Germinal center (tissue), 1 donor: ENCODE data around the gene PSTK.
A peak's percentile ranks its signal among the peaks of the same experiment; 100 is the strongest.

Experiments used
- DNase-seq: peaks from one replicate; pipeline ENCODE4 v3.0.0; 2012; ENCODE audit warnings: mixed read lengths, low spot score

The PSTK gene, protein sequence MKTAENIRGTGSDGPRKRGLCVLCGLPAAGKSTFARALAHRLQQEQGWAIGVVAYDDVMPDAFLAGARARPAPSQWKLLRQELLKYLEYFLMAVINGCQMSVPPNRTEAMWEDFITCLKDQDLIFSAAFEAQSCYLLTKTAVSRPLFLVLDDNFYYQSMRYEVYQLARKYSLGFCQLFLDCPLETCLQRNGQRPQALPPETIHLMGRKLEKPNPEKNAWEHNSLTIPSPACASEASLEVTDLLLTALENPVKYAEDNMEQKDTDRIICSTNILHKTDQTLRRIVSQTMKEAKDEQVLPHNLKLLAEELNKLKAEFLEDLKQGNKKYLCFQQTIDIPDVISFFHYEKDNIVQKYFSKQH

DNA sequence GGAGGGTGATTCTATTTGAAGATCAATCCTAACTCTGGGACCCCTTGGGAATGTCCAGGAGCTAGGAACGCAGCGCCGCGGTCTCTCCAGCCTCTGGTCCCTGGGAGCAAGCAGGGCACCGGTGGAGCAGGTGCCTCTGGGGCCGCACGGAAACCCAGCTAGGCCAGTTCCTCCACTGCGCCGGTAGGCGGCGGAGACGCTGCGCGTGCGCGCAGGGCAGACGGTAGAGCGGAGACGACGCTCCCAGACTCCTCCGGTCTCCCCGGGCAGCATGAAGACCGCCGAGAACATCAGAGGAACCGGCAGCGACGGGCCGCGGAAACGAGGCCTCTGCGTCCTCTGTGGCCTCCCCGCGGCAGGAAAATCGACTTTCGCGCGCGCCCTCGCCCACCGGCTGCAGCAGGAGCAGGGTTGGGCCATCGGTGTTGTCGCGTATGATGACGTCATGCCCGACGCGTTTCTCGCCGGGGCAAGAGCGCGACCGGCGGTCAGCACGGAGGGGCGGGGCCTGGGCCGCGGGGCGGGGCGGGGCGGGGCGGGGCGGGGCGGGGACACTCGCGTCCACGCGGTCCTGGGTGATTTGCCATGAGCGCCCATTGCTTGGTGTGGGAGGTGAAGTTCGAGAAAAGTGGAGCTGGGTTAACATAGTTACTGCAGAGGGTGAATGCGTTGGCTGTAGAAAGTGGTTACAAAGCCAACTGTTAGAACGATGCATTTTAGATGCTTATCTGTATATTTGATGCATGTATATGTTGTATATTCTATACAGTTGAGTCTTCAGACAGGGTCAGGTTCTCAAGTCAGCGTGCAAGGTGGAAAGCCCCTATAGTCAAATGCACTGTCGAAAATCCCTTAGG, at the start of gene PSTK:
TSS of gene PSTK (plus strand) at position 193 of the 857 bp plus-strand sequence. CDS start at position 272, 79 bp downstream.
- peak; percentile 94 for DNase-seq

DNA sequence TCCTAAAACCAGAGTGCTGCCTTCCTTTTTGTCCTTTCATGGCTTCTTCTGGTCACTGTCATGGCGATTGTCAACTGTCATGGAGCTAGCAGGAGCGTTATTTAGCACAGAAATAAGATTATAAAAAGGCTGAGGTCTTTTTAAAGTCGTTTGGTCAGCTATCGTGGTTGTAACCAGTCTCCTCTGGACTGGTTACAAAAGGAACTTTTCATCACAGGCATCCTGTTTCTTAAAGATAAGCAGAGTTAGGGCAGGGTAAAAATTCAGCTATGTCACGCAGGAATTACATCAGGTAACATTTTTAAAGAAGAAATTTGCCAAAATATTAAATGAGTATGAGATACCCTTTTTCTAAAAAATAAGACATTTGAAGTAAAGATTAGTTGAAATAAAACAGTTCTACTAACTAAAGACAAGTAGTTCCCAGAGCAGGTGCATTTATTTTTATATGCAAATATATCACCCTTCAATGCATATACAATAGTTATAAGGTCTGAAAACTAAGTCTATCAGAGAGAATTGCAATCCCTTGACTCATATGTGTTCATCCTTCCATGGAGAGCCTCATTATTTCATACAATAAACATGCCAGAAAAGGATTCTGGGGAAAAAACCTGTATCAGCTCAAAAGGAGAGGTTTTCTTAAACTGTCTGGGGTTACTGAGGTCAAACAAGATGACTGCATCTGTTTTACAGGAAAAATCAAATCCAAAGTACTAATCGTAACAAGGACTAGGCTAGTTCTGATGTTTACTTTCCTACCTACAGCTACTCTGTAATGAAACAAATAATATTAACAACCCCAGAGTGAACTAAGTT, 48.9 kb upstream of the PSTK start:
- DNase-seq = no peak

DNA sequence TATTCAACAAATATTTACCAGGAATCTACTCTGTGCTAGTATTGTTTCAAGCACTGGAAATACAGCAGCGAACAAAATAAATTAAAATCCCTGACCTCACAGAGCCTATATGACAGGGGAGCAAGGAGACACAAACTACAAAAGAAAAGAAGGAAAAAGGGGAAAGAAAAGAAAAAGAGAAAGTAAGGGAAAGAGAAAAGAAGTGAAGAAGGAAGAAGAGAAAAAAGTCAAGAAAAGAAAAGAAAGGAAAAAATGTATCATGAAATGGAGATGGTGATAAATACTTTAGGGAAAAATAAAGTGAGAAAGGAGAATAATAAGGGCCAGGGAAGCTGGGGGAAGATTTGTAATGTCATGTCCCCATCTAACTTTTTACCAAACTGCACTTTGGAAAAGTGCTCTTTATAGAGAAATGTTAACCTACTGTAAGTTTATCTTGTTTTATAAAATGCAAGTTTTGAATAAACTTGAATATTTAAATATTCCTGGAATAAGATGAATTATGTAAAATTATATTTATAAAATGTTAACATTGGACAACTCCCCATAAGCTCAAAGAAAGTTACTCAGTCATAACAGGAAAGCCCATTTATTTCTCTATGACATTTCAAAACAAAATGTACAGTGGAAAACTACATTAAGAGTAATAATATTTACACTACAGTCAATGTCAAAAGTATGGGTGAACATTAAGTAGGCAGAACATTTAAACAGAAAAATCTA, 40.9 kb upstream of the PSTK start:
- no peak for DNase-seq

- no peak for DNase-seq
Measured at GRCh38 chr10:122939856-122940543, 40.2 kb upstream of the PSTK start.

- no peak for DNase-seq
Measured at GRCh38 chr10:122949296-122949695, 30.9 kb upstream of the PSTK start.

GRCh38 chr10:122953902-122954730, 26.1 kb upstream of the PSTK start, which contains the start of gene C10orf88:
Gene C10orf88 (minus strand): TSS chr10:122954227. CDS start chr10:122954178, 49 bp downstream.
- DNase-seq = peak; percentile 98

- no peak for DNase-seq
Measured at GRCh38 chr10:122954731-122955050, 25.5 kb upstream of the PSTK start.

DNA sequence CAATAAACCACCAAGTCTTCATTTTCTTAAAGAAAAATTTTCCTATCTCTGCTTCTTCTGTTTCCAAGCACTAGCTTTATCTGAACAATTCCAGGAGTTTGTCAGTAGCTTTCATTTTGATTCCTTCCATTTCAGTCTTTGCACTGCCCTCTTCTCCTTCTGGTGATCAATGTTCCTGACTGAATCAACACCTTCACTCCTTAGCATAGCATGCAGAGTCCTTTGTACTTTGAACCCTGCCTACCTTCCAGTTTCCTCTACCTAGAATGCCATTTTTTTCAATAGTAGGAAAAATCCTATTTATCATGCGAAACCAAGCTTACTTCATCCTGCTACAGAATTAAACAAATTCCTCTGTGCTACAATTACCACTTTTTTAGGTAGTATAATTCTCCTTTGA, 24.3 kb upstream of the PSTK start:
- no peak for DNase-seq

DNA sequence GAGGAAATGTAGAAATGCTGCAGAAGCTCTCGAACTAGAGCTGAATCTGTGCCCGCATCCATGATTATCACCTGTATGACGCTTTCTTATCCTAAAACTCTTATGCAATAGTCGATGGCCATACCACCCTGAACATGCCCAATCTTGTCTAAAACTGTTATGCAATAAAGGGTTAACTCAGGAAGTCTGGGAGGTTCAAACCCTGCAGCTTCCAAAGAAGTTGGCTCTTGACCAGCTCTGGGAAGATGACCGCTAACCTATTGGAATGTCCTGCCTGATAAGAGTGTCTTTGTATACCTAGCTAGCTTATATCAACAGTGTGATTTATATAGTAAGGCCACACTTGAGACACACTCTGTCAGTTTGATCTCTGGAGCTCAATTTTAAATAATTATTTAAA, 22.7 kb upstream of the PSTK start:
- no peak for DNase-seq

DNA sequence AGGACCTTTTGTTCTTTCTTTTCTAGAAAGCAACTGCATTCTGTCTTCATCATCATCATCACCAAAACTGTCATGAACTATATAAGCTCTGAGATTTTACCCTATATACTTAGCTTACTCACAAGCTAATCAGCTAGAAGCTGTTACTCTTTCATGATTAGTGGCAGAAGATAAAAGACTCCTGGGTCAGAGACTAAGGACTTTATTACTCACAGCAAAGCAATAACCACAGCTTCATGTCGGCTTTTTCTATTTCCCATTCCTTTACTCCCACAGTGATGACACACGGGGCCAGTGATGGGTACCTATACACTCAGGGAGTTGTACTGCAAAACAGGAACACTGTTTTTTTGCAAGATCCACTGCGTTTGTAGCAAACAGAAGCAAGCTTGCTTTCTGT, 17.8 kb upstream of the PSTK start:
- no peak for DNase-seq

DNA sequence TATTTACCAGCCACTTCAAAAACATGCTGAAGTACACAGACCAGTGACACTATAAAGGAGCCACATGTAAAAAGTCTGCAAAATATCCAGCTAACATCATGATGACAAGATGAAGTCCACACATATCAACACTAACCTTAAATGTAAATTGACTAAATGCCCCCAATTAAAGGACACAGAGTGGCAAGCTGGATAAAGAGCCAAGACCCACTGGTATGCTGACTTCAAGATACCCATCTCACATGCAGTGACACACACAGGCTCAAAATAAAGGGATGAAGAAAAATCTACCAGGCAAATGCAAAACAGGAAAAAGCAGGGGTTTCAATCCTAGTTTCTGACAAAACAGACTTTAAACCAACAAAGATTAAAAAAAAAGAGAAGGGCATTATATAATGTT, 13.3 kb upstream of the PSTK start:
- no peak for DNase-seq

DNA sequence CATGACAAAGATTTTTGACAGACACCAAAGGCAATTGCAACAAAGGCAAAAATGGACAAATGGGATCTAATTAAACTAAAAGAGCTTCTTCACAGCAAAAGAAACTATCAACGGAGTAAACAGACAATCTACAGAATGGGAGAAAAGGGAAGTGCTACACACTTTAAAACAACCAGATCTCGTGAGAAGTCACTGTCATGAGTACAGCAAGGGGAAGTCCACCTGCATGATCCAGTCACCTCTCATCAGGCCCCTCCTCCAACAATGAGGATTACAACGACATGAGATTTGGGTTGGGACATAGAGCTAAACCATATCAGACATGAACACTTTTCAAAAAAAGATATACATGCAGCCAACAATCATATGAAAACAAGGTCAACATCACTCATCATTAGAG, 11.5 kb upstream of the PSTK start:
- DNase-seq = no peak

- no peak for DNase-seq
Measured at GRCh38 chr10:122974023-122974422, 6.2 kb upstream of the PSTK start.

- peak; percentile 23 for DNase-seq
Measured at GRCh38 chr10:122974543-122975064, 5.6 kb upstream of the PSTK start.

GRCh38 chr10:122981066-122981464, 864 bp downstream of the PSTK start:
- peak; percentile 28 for DNase-seq

GRCh38 chr10:122983898-122984297, 3.7 kb downstream of the PSTK start:
- DNase-seq = no peak

GRCh38 chr10:122984708-122985107, 4.5 kb downstream of the PSTK start:
- no peak for DNase-seq

DNA sequence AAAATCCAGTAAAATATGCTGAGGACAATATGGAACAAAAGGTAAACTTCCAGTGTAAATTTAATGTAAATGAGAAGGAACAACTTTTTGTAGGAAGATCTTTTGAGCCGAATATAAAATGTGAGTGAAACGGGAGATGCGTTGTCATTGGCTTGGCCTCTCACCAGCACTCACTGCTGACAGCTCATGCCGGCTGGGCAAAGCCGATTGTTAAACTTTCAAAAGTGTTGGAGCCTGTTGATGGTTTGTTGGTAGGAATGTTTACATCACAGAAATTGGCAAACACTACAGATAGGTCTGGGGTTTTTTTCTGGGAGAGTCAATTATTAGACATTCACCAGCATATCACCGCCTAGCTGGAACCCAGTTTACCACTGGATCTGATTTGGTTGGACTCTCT, 6.1 kb downstream of the PSTK start:
- no peak for DNase-seq

DNA sequence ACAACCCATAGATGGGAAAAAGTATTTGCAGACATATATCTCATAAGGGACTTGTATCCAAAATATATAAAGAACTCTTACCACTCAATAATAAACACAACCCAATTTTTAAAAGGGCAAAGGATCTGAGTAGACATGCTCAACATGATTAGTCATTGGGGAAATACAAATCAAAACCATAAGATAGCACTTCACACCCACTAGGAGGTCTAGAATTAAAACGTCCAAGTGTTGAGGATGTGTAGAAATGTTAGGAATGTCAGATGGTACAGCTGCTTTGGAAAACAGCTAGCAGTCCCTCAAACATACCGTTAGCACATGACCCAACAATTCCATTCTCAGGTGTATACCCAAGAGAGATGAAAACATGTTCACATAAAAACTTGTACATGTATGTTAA, 8.3 kb downstream of the PSTK start:
- no peak for DNase-seq

GRCh38 chr10:122990278-122990677, 10.1 kb downstream of the PSTK start:
- DNase-seq = no peak
